HepG2 (cell line): ENCODE data around the gene ARHGAP12. TPM values are rescaled to one million over a fixed set of nuclear protein-coding genes. Genes with fewer than 3 reads are reported as not detected.
A peak's percentile ranks its signal among the peaks of the same experiment; 100 is the strongest.

ENCODE experiments used
- ATF6 ChIP-seq: sonication (generic); formaldehyde crosslinking; conservative IDR thresholded peaks from 2 replicates; pipeline ENCODE4 v1.4.0; 2020; ENCODE audit warnings: missing genetic modification reagents
- CREB3 ChIP-seq: sonication (generic); formaldehyde crosslinking; IDR thresholded peaks from 2 replicates; pipeline ENCODE4 v1.5.0; 2020; ENCODE audit warnings: missing genetic modification reagents
- EEA1 ChIP-seq: sonication (generic); formaldehyde crosslinking; IDR thresholded peaks from 2 replicates; pipeline ENCODE4 v1.5.1; 2020; ENCODE audit warnings: mild to moderate bottlenecking, missing genetic modification reagents, borderline replicate concordance
- ERF ChIP-seq: IDR thresholded peaks from 2 replicates; pipeline ENCODE4 v1.6.1; 2018; ENCODE audit warnings: missing biosample characterization, missing genetic modification reagents
- FLYWCH1 ChIP-seq: sonication (generic); formaldehyde crosslinking; IDR thresholded peaks from 2 replicates; pipeline ENCODE4 v1.8.1; 2023; ENCODE audit warnings: mild to moderate bottlenecking, missing genetic modification reagents
- HDAC6 ChIP-seq: fragments of 200-600 bp; sonication (generic); IDR thresholded peaks from 2 replicates; pipeline ENCODE4 v1.7.0; 2017; ENCODE audit warnings: mild to moderate bottlenecking, antibody characterized with exemption, low read length, low read depth
- IRX3 ChIP-seq: sonication (generic); formaldehyde crosslinking; IDR thresholded peaks from 2 replicates; pipeline ENCODE4 v1.8.1; 2023; ENCODE audit warnings: mild to moderate bottlenecking, low read depth, missing genetic modification reagents, borderline replicate concordance
- KDM2A ChIP-seq: sonication (generic); formaldehyde crosslinking; IDR thresholded peaks from 2 replicates; pipeline ENCODE4 v1.4.0; 2020; ENCODE audit warnings: low read depth, missing genetic modification reagents, borderline replicate concordance
- MTA1 ChIP-seq: sonication (generic); formaldehyde crosslinking; IDR thresholded peaks from 2 replicates; pipeline ENCODE4 v1.4.0; 2020; ENCODE audit warnings: missing genetic modification reagents, mild to moderate bottlenecking, borderline replicate concordance
- PAX8 ChIP-seq: sonication (generic); formaldehyde crosslinking; IDR thresholded peaks from 2 replicates; pipeline ENCODE4 v1.8.0; 2022; ENCODE audit warnings: mild to moderate bottlenecking, missing genetic modification reagents, borderline replicate concordance
- RAD51 ChIP-seq: fragments of 450-650 bp; IDR thresholded peaks from 2 replicates; pipeline ENCODE4 v1.6.1; 2016; ENCODE audit warnings: borderline replicate concordance
- RARA ChIP-seq: IDR thresholded peaks from 2 replicates; pipeline ENCODE4 v1.6.1; 2016; ENCODE audit warnings: missing genetic modification reagents, missing compliant biosample characterization
- SAP130 ChIP-seq: IDR thresholded peaks from 2 replicates; pipeline ENCODE4 v1.6.1; 2016; ENCODE audit warnings: low read depth
- SOX5 ChIP-seq: IDR thresholded peaks from 2 replicates; pipeline ENCODE4 v1.6.1; 2016; ENCODE audit warnings: borderline replicate concordance
- TFDP1 ChIP-seq: IDR thresholded peaks from 2 replicates; pipeline ENCODE4 v1.6.1; 2016; ENCODE audit warnings: missing compliant biosample characterization, missing genetic modification reagents, borderline replicate concordance
- THAP9 ChIP-seq: sonication (generic); formaldehyde crosslinking; IDR thresholded peaks from 2 replicates; pipeline ENCODE4; 2020; ENCODE audit warnings: missing genetic modification reagents, mild to moderate bottlenecking, borderline replicate concordance
- ZBTB20 ChIP-seq: sonication (generic); formaldehyde crosslinking; IDR thresholded peaks from 2 replicates; pipeline ENCODE4 v1.8.1; 2023; ENCODE audit warnings: missing genetic modification reagents, low read depth, mild to moderate bottlenecking, borderline replicate concordance
- ZKSCAN5 ChIP-seq: sonication (generic); formaldehyde crosslinking; IDR thresholded peaks from 2 replicates; pipeline ENCODE4 v1.5.1; 2020; ENCODE audit warnings: mild to moderate bottlenecking, missing genetic modification reagents
- ZNF333 ChIP-seq: sonication (generic); formaldehyde crosslinking; IDR thresholded peaks from 2 replicates; pipeline ENCODE4 v1.4.0; 2020; ENCODE audit warnings: mild to moderate bottlenecking, missing genetic modification reagents, borderline replicate concordance
- ZNF564 ChIP-seq: sonication (generic); formaldehyde crosslinking; IDR thresholded peaks from 2 replicates; pipeline ENCODE4 v1.8.1; 2023; ENCODE audit warnings: mild to moderate bottlenecking, missing genetic modification reagents
- ZNF580 ChIP-seq: IDR thresholded peaks from 2 replicates; pipeline ENCODE4 v1.6.1; 2016; ENCODE audit warnings: low read depth, borderline replicate concordance
- ZNF816 ChIP-seq: sonication (generic); formaldehyde crosslinking; IDR thresholded peaks from 2 replicates; pipeline ENCODE4 v1.8.0; 2022; ENCODE audit warnings: missing genetic modification reagents, mild to moderate bottlenecking, borderline replicate concordance
- polyA plus RNA-seq, 8 experiments: library from polyadenylated mRNA; depleted of rRNA in 3 of 8; stranded (reverse) in 7 of 8; unstranded in 1 of 8; fragments of >200 nt; fragmentation: Illumina TruSeq in 4 of 8; extraction: Trizol in 4 of 8; gene quantifications; 2 replicates each; pipeline versions ENCODE4 v1.2.1 to v1.2.3, GENCODE V29; 2011 to 2016; ENCODE audit warnings: low read depth in 4 of 8, missing spikeins in 1 of 8, mixed read lengths in 1 of 8; ENCODE audit not compliant: insufficient read depth in 1 of 8
- total RNA-seq, 5 experiments: library from RNA; depleted of rRNA; stranded (reverse); fragments of >200 nt; fragmentation: Illumina TruSeq; extraction: Trizol; gene quantifications; 2 replicates each; pipeline ENCODE4 v1.2.3, GENCODE V29; 2016; ENCODE audit warnings: low read depth in 1 of 5

ARHGAP12 gene
- total and polyA plus RNA-seq, 2 of the 13 experiments (the other 11 are each of a cell fraction or from before 2014, with no cell fraction given), result 25.0 to 54.6 TPM

- TF ChIP-seq TFDP1 (CRISPR knock-in tag) (peak; percentile 47; the same call in 1 of the 2 replicates), RAD51 (peak; percentile 43; the same call in 1 of the 2 replicates), IRX3 (CRISPR knock-in tag) (0 out of 2 replicates have a peak, but pooled peaks have one; percentile 6), MTA1 (CRISPR knock-in tag) (no peak; the same call in 1 of the 2 replicates), RARA (CRISPR knock-in tag) (peak; percentile 52; the same call in 1 of the 2 replicates), ATF6 (CRISPR knock-in tag) (no peak), THAP9 (CRISPR knock-in tag) (no peak), ZBTB20 (0 out of 2 replicates have a peak, but pooled peaks have one; percentile 18), ZKSCAN5 (CRISPR knock-in tag) (no peak), ERF (peak; percentile 59; the same call in 1 of the 2 replicates), SAP130 (CRISPR knock-in tag) (peak; percentile 80), CREB3 (no peak), FLYWCH1 (CRISPR knock-in tag) (no peak), HDAC6 (no peak), PAX8 (CRISPR knock-in tag) (0 out of 2 replicates have a peak, but pooled peaks have one; percentile 15), ZNF580 (CRISPR knock-in tag) (peak; percentile 33; the same call in 1 of the 2 replicates), ZNF564 (CRISPR knock-in tag) (peak; percentile 91), ZNF816 (peak; percentile 21; the same call in 1 of the 2 replicates), ZNF333 (CRISPR knock-in tag) (0 out of 2 replicates have a peak, but pooled peaks have one; percentile 49), SOX5 (CRISPR knock-in tag) (0 out of 2 replicates have a peak, but pooled peaks have one; percentile 38), KDM2A (CRISPR knock-in tag) (peak; percentile 14; the same call in 1 of the 2 replicates), EEA1 (CRISPR knock-in tag) (peak; percentile 79)
These were observed at the start of gene ARHGAP12 (continued) for GRCh38 chr10:31928549-31929260.
